Measurements from ENCODE around the gene FAF2.

DNA sequence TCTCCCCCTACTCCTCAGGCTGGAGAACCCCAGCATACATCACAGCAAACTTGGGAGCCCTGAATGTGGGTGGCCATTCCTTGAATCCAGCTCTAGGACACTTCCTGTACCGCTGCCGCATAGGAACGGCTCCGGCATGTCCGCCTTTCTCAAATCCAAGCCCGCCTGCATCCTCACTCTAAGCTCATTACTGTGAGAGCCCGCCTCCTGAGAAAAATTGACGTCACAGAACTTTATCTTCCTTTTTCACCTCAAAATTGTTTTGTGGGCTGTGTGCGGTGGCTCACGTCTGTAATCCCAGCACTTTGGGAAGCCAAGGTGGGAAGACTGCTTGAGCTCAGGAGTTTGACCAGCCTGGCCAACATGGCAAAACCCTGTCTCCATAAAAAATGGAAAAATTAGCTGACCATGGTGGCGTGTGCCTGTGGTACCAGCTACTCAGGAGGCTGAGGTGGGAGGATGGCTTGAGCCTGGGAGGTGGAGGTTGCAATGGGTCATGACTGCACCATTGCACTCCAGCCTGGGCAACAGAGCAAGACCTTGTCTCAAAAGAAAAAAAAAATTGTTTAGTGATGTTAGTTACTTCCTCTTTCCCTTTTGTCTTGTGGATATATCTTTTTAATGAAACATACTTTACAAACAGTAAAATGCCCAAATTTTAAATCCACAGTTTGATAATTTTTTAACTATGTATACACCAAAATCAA is 66.2 kb downstream of the FAF2 start:
- TF ChIP-seq CTCF (IDR thresholded peaks at IDR 0.05; ENCODE audit: borderline replicate concordance, extremely low read depth, low read length, poor library complexity, severe bottlenecking) = no peak
- no peak for TF ChIP-seq EZH2 (IDR thresholded peaks at IDR 0.05; ENCODE audit: borderline replicate concordance, low read depth, low read length, severe bottlenecking)
